ENCODE data around the gene RBM15B.

DNA sequence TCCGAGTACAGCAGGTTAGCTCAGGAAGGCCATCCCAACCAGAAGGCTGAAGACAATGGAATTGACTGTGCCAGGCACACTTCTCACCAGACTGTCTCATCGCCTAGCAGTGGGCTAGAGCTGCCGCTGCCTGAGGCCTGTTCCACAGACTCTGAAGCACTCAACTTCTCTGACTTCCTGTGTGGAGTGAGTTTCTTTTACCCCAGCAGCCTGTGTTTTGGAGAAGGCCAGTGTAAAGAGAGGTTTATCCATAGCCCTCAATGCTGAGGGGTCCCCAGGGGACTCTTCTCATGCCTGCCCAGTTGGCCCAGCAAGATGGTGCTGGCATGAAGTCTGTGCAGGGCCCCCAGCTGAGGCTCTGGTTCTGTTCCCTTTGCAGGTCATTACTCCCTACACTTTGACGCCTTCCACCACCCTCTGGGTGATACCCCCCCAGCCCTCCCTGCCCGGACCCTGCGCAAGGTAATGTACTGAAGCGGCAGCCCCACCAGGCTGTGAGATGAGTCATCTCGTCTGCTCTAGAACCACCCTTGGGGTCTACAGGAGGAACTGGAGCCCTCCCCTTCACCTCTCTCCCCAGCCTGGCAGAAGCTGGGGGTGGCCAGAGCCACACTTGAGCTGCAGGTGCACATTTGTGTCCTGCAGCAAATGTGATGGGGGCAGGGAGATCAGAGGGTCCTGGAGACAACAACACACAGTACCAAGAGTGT, 11.2 kb upstream of the RBM15B start:
- TF ChIP-seq GATA2 (IDR thresholded peaks at IDR 0.05; ENCODE audit: low read depth, low read length) = no peak
- no peak for TF ChIP-seq GATA3 (IDR thresholded peaks at IDR 0.05; ENCODE audit: low read depth, low read length)

Data from SH-SY5Y (cell line).